B cell (primary cell): ENCODE results near the gene IFRD1. TPM values are rescaled to one million over a fixed set of nuclear protein-coding genes. Genes with fewer than 3 reads are reported as not detected.

ENCODE experiments used
- ATAC-seq: fragments of 200-7000 bp; cut with Tn5 transposase; one replicate; pipeline ENCODE4 v1.10.0; 2021; ENCODE audit warnings: low read depth, mild to moderate bottlenecking, moderate number of reproducible peaks, moderate library complexity
- CTCF ChIA-PET: fragments of 350-600 bp; sonication (Branson Sonifier 250); formaldehyde crosslinking; loops from one replicate; lab custom pipeline; 2021; ENCODE audit warnings: antibody characterized with exemption, inconsistent platforms; lab: Charles Lee
- POLR2A ChIA-PET: fragments of 350-600 bp; sonication (Branson Sonifier 250); formaldehyde crosslinking; loops from one replicate; lab custom pipeline; 2021; ENCODE audit warnings: antibody characterized with exemption; lab: Charles Lee
- DNase-seq: peaks from one replicate; pipeline ENCODE4 v3.0.0; 2013
- H2AFZ ChIP-seq: 2 replicates; pipeline ENCODE4 v1.6.1; 2012; ENCODE audit warnings: mild to moderate bottlenecking, low read depth, low read length; ENCODE audit not compliant: insufficient read depth, poor library complexity, severe bottlenecking
- H3K27ac ChIP-seq, 2 donors: 1 replicate in 1 of 2; 2 replicates in 1 of 2; pipeline ENCODE4 v1.5.1; 2012 to 2013; ENCODE audit warnings: low read length in 2 of 2, mild to moderate bottlenecking in 2 of 2, moderate library complexity in 1 of 2
- H3K27me3 ChIP-seq, 4 experiments: fragments of 200-600 bp in 1 of 4; sonication (generic) in 1 of 4; replicated peaks in 1 of 4; 1 replicate in 2 of 4; 2 replicates in 2 of 4; pipeline versions ENCODE4 v1.6.1 to v1.7.0; 2013 to 2016; ENCODE audit warnings: low read length in 3 of 4, mild to moderate bottlenecking in 2 of 4, mixed read lengths in 1 of 4, moderate library complexity in 1 of 4; ENCODE audit not compliant: insufficient read depth in 4 of 4, control insufficient read depth in 3 of 4; ENCODE audit errors: control extremely low read depth in 1 of 4
- H3K36me3 ChIP-seq, 2 experiments: replicated peaks in 1 of 2; 1 replicate in 1 of 2; 2 replicates in 1 of 2; pipeline versions ENCODE4 v1.6.1 to v1.7.1; 2013; ENCODE audit warnings: low read length in 1 of 2; ENCODE audit not compliant: insufficient read depth in 2 of 2, control insufficient read depth in 1 of 2; ENCODE audit errors: control extremely low read depth in 1 of 2, extremely low read depth in 1 of 2
- H3K4me1 ChIP-seq, 2 donors: fragments of 200-600 bp in 1 of 2; sonication (generic) in 1 of 2; 1 replicate in 1 of 2; 2 replicates in 1 of 2; pipeline versions ENCODE4 v1.5.1 to v1.6.1; 2013 to 2017; ENCODE audit warnings: low read length in 2 of 2; ENCODE audit not compliant: control insufficient read depth in 2 of 2, insufficient read depth in 2 of 2
- H3K4me2 ChIP-seq: replicated peaks from 2 replicates; pipeline ENCODE3; 2012; ENCODE audit warnings: mild to moderate bottlenecking, low read depth, low read length; ENCODE audit not compliant: poor library complexity, severe bottlenecking
- H3K4me3 ChIP-seq, 5 experiments: fragments of 200-600 bp in 1 of 5; sonication (generic) in 1 of 5; 1 replicate in 3 of 5; 2 replicates in 2 of 5; pipeline versions ENCODE4 v1.5.1 to v1.7.0; 2011 to 2016; ENCODE audit warnings: low read length in 4 of 5, mild to moderate bottlenecking in 4 of 5, low read depth in 2 of 5, control low read depth in 1 of 5, moderate library complexity in 1 of 5; ENCODE audit not compliant: insufficient read depth in 1 of 5; ENCODE audit errors: control extremely low read depth in 1 of 5, extremely low read depth in 1 of 5
- H3K79me2 ChIP-seq: fragments of 200-600 bp; sonication (generic); one replicate; pipeline ENCODE4 v1.6.0; 2016; ENCODE audit warnings: low read length; ENCODE audit not compliant: control insufficient read depth, insufficient read depth
- H3K9ac ChIP-seq: fragments of 200-600 bp; sonication (generic); 2 replicates; pipeline ENCODE4 v1.6.1; 2017; ENCODE audit warnings: mild to moderate bottlenecking, low read length, moderate library complexity
- H3K9me3 ChIP-seq, 3 donors: one replicate each; pipeline versions ENCODE4 v1.6.1 to v1.7.1; 2013; ENCODE audit warnings: low read length in 2 of 3; ENCODE audit not compliant: control insufficient read depth in 2 of 3, insufficient read depth in 1 of 3; ENCODE audit errors: control extremely low read depth in 1 of 3
- H4K20me1 ChIP-seq: 2 replicates; pipeline ENCODE4 v1.6.0; 2012; ENCODE audit warnings: mild to moderate bottlenecking, low read length; ENCODE audit not compliant: insufficient read depth, control insufficient read depth, poor library complexity, severe bottlenecking
- H3K27ac Mint-ChIP-seq: one replicate; pipeline ENCODE4 v1.8.0; 2021; ENCODE audit warnings: mixed read lengths
- H3K27me3 Mint-ChIP-seq: one replicate; pipeline ENCODE4 v1.8.0; 2021; ENCODE audit warnings: mixed read lengths
- H3K4me1 Mint-ChIP-seq: one replicate; pipeline ENCODE4 v1.8.0; 2021; ENCODE audit warnings: mixed read lengths
- H3K4me3 Mint-ChIP-seq: one replicate; pipeline ENCODE4 v1.8.0; 2021; ENCODE audit warnings: mixed read lengths
- H3K9me3 Mint-ChIP-seq: one replicate; pipeline ENCODE4 v1.8.0; 2022; ENCODE audit warnings: mixed read lengths; ENCODE audit not compliant: insufficient read depth
- CTCF ChIP-seq: fragments of 200-600 bp; IDR thresholded peaks from one replicate; pipeline ENCODE4 v1.8.0; 2022; ENCODE audit warnings: antibody characterized with exemption, mild to moderate bottlenecking
- EZH2 ChIP-seq: IDR thresholded peaks from 2 replicates; pipeline ENCODE4 v1.6.1; 2012; ENCODE audit warnings: borderline replicate concordance, low read depth, mild to moderate bottlenecking, moderate library complexity, low read length; ENCODE audit not compliant: insufficient read depth, poor library complexity, severe bottlenecking
- WGBS: methylation state at CpG from one replicate; pipeline ENCODE4 v1.1.5; 2013; ENCODE audit warnings: missing lambda C conversion rate; ENCODE audit not compliant: insufficient coverage; 5-methylcytosine and 5-hydroxymethylcytosine counted together
- intact Hi-C: fragments of 100-400 bp; cut with micrococcal nuclease; formaldehyde crosslinking; loops from one replicate; pipeline ENCODE4 v1.10.0; 2022
- polyA plus RNA-seq: library from polyadenylated mRNA; depleted of rRNA; stranded (reverse); fragments of >200 nt; gene quantifications from 2 replicates; pipeline ENCODE4 v1.2.3, GENCODE V29; 2012
- total RNA-seq, 2 donors: library from RNA; stranded (reverse); fragments of 120-200 nt in 1 of 2; gene quantifications; 1 replicate in 1 of 2; 2 replicates in 1 of 2; pipeline versions ENCODE4 v1.2.3 to v1.2.4, GENCODE V29; 2013 to 2022

IFRD1 gene
- total and polyA plus RNA-seq, 2 donors (not counting 1 experiment from before 2014, with no cell fraction given): 54.1 to 106 TPM

DNA sequence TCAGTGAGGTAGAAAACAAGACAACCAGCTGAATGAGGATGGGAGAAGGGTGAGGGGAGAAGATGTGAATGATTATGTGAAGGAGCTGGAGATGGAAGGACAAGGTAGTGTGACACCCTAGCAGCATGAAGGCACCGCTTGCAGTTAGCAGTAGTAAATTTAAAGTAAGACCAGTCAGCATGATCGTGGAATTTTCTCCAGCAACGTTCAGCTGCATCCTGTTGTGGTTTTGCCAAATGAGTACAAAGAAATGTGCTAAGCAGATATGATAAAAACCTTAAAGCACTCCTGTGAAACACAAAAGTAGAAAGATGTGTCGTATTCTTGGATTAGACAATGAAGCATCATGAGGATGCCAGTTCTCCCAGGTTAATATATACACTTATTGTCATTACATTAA, 34.1 kb upstream of the IFRD1 start:
- POLR2A ChIA-PET: no interaction called here
- Histone ChIP-seq H4K20me1 (no peaks in the 10 kb centered on the region), H3K27ac (no peak overlapping the region), H3K4me3 (no peak overlapping the region), H3K9ac (no peak overlapping the region), H2AFZ (no peak overlapping the region), H3K9me3 (no peaks in the 10 kb centered on the region), H3K4me1 (no peaks in the 10 kb centered on the region), H3K79me2 (no peaks in the 10 kb centered on the region), H3K27me3 (peaks cover 0 to 2% (median 0%) of the 10 kb centered on the region in 4 experiments), H3K4me2 (no peak overlapping the region), H3K36me3 (no peaks in the 10 kb centered on the region)
- ATAC-seq: no peak
- no peaks in the 10 kb centered on the region for H3K4me1 Mint-ChIP-seq
- no peak for DNase-seq
- 0% methylated on average over 3 of the region's 4 CpGs for WGBS
- CTCF ChIA-PET: interaction anchor here (1.0 to 1.4 kb wide), 3 partner anchors 7 to 675 kb away, joined by 3 to 6 read pairs (median 3); no protein-coding TSS in a partner anchor
- no peaks in the 10 kb centered on the region for H3K9me3 Mint-ChIP-seq
- intact Hi-C loops: loop anchor here (5.0 kb wide), 1 partner anchor 654 kb away; no protein-coding TSS in a partner anchor
- TF ChIP-seq CTCF: no peak
- no peak for TF ChIP-seq EZH2
- no peak overlapping the region for H3K4me3 Mint-ChIP-seq
- H3K27ac Mint-ChIP-seq: no peak overlapping the region
- peaks cover 14% of the 10 kb centered on the region for H3K27me3 Mint-ChIP-seq

GRCh38 chr7:112419543-112420130, 30.6 kb upstream of the IFRD1 start:
- Histone ChIP-seq H3K4me1 (peaks cover 5 to 15% of the 10 kb centered on the region in 2 donors), H3K27ac (no peak overlapping the region), H4K20me1 (no peaks in the 10 kb centered on the region), H3K4me3 (no peak overlapping the region), H3K79me2 (no peaks in the 10 kb centered on the region), H3K9me3 (no peaks in the 10 kb centered on the region), H3K27me3 (no peaks in the 10 kb centered on the region), H3K36me3 (no peaks in the 10 kb centered on the region), H3K9ac (no peak overlapping the region), H2AFZ (no peak overlapping the region), H3K4me2 (no peak overlapping the region)
- ATAC-seq: no peak
- Mint-ChIP-seq H3K4me1 (peaks cover 19% of the 10 kb centered on the region), H3K27me3 (peaks cover 7% of the 10 kb centered on the region), H3K27ac (no peak overlapping the region), H3K4me3 (no peak overlapping the region), H3K9me3 (no peaks in the 10 kb centered on the region)
- CTCF ChIA-PET: no interaction called here
- no peak for DNase-seq
- intact Hi-C loops: loop anchor here (5.0 kb wide), 1 partner anchor 657 kb away; no protein-coding TSS in a partner anchor
- no peak for TF ChIP-seq CTCF
- no peak for TF ChIP-seq EZH2
- 100% methylated on average over 3 of the region's 4 CpGs for WGBS
- POLR2A ChIA-PET: no interaction called here
